ENCODE data around the gene TMEM131L.
A peak's percentile ranks its signal among the peaks of the same experiment; 100 is the strongest.

TMEM131L gene

GRCh38 chr4:153474251-153474650 is 8.1 kb downstream of the TMEM131L start:
- H3K36me3 ChIP-seq: peaks cover 0 to 13% (median 0%) of the 10 kb centered on the region in 3 donors
- no peak for DNase-seq
- intact Hi-C loops (cut with DNase I; ENCODE audit: low total_unique reads): no loop called here
- no peak overlapping the region for H3K4me3 ChIP-seq
- peak overlapping the region; percentile 46 to 68 for H3K27ac ChIP-seq
- H3K4me1 ChIP-seq: peaks cover 0 to 87% (median 36%) of the 10 kb centered on the region in 4 donors
- no peaks in the 10 kb centered on the region for H3K9me3 ChIP-seq
- H3K27me3 ChIP-seq: no peaks in the 10 kb centered on the region
- TF ChIP-seq CTCF (IDR thresholded peaks at IDR 0.05): no peak

GRCh38 chr4:153476829-153477574 is 10.8 kb downstream of the TMEM131L start:
- no peak for TF ChIP-seq CTCF (IDR thresholded peaks at IDR 0.05)
- Histone ChIP-seq H3K27ac (peak overlapping the region; percentile 51 to 68), H3K36me3 (peaks cover 0 to 13% (median 0%) of the 10 kb centered on the region in 3 donors), H3K9me3 (no peaks in the 10 kb centered on the region), H3K4me1 (peaks cover 0 to 87% (median 23%) of the 10 kb centered on the region in 4 donors), H3K4me3 (peak overlapping the region in 1 of 2 donors; percentile 13), H3K27me3 (no peaks in the 10 kb centered on the region)
- DNase-seq: no peak
- intact Hi-C loops (cut with DNase I; ENCODE audit: low total_unique reads): no loop called here

- intact Hi-C loops (cut with DNase I; ENCODE audit: low total_unique reads): no loop called here
- no peak for DNase-seq
- Histone ChIP-seq H3K4me3 (no peak overlapping the region), H3K9me3 (no peaks in the 10 kb centered on the region), H3K4me1 (peaks cover 0 to 84% (median 17%) of the 10 kb centered on the region in 4 donors), H3K36me3 (peaks cover 0 to 9% (median 0%) of the 10 kb centered on the region in 3 donors), H3K27ac (peak overlapping the region; percentile 51 to 68), H3K27me3 (no peaks in the 10 kb centered on the region)
- TF ChIP-seq CTCF (IDR thresholded peaks at IDR 0.05): no peak
These were observed 12.9 kb downstream of the TMEM131L start for GRCh38 chr4:153479101-153479500.

GRCh38 chr4:153480704-153481103 is 14.5 kb downstream of the TMEM131L start:
- H3K9me3 ChIP-seq: no peaks in the 10 kb centered on the region
- no peak overlapping the region for H3K4me3 ChIP-seq
- intact Hi-C loops (cut with DNase I; ENCODE audit: low total_unique reads): no loop called here
- DNase-seq: no peak
- H3K4me1 ChIP-seq: peaks cover 0 to 85% (median 19%) of the 10 kb centered on the region in 4 donors
- H3K27ac ChIP-seq: peak overlapping the region in 1 of 2 donors; percentile 68
- no peak for TF ChIP-seq CTCF (IDR thresholded peaks at IDR 0.05)
- no peaks in the 10 kb centered on the region for H3K36me3 ChIP-seq
- no peaks in the 10 kb centered on the region for H3K27me3 ChIP-seq

GRCh38 chr4:153481478-153481877 is 15.3 kb downstream of the TMEM131L start:
- H3K4me1 ChIP-seq: peaks cover 0 to 88% (median 24%) of the 10 kb centered on the region in 4 donors
- no peaks in the 10 kb centered on the region for H3K9me3 ChIP-seq
- intact Hi-C loops (cut with DNase I; ENCODE audit: low total_unique reads): no loop called here
- H3K27me3 ChIP-seq: no peaks in the 10 kb centered on the region
- peak overlapping the region in 1 of 2 donors; percentile 11 for H3K27ac ChIP-seq
- no peak for DNase-seq
- no peak for TF ChIP-seq CTCF (IDR thresholded peaks at IDR 0.05)
- H3K36me3 ChIP-seq: no peaks in the 10 kb centered on the region
- no peak overlapping the region for H3K4me3 ChIP-seq
